Upper lobe of left lung (tissue), 4 donors: ENCODE results near the gene TDRD12.

Experiments used
- CTCF ChIP-seq, 6 experiments: fragments of 450-650 bp in 4 of 6; fragments of 200-600 bp in 2 of 6; sonication (generic) in 2 of 6; IDR thresholded peaks; one replicate each; pipeline ENCODE4 v1.5.1; 2016 to 2019; ENCODE audit warnings: antibody characterized with exemption in 6 of 6
- EP300 ChIP-seq, 4 donors: sonication (generic); formaldehyde crosslinking; IDR thresholded peaks; one replicate each; pipeline ENCODE4 v1.5.1; 2017; ENCODE audit warnings: antibody characterized with exemption in 4 of 4, control low read depth in 2 of 4
- POLR2A ChIP-seq, 4 donors: fragments of 450-650 bp; IDR thresholded peaks; one replicate each; pipeline ENCODE4 v1.5.1; 2016 to 2017; ENCODE audit warnings: antibody characterized with exemption in 4 of 4, mild to moderate bottlenecking in 2 of 4

DNA sequence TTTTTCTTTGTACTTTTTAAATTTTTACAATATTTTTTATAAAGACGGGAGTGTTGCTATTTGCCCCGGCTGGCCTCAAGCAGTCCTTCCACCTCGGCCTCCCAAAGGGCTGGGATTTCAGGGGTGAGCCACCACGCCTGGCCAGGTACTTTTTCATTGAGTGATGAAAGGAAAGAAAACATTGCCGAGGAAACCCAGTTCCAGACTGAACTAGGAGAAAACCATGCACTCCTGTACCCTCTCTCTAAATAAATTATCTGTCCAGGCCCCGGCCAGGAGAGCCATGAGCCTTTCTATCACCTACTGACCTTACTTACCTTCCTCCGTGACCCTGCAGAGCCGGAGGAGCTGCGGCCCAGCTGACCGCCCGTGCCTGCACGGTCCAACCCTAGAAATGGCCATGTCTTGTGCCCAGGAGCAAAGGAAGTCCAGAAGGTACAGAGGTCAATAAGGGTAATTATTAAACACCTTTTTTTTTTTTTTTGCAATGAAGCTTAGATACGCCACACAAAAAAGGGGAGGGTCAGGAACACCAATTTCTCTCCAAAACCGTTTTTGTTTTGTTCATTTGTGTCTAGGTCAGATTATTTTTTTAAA lies 149.9 kb downstream of the TDRD12 start, which contains the start of gene SLC7A9:
- TF ChIP-seq POLR2A (IDR thresholded peaks at IDR 0.05) (no peak), CTCF (IDR thresholded peaks at IDR 0.05) (no peak), EP300 (IDR thresholded peaks at IDR 0.05) (no peak)
